Measurements from ENCODE around the gene SMYD2. TPM values are rescaled to one million over a fixed set of nuclear protein-coding genes. Genes with fewer than 3 reads are reported as not detected.
A peak's percentile ranks its signal among the peaks of the same experiment; 100 is the strongest.

SMYD2 gene
- total RNA-seq: 10 to 100 TPM; 17.1 to 17.6 TPM
- 33.7 TPM for polyA plus RNA-seq (2013, experiment 1 of 2)
- polyA plus RNA-seq (2013, experiment 2 of 2): 39.7 TPM
- total RNA-seq: 16.4 to 86.1 (median 47.3) reads per million in 172 experiments

- no peaks in the 10 kb centered on the region for H3K9me3 Mint-ChIP-seq
- ChIA-PET CTCF (interaction anchor here (0.9 kb wide), 1 partner anchor 20 kb away, joined by 5 read pairs; no protein-coding TSS in a partner anchor), POLR2A (interaction anchor here (1.0 to 2.3 kb wide), 5 partner anchors 20 to 360 kb away, joined by 3 to 10 read pairs (median 8); no protein-coding TSS in a partner anchor)
- ATAC-seq (ENCODE audit: poor library complexity) (peak; percentile 78), DNase-seq (peak; percentile 48 to 87 (median 68))
- H3K36me3 ChIP-seq (ENCODE audit: insufficient read depth, low read length): no peaks in the 10 kb centered on the region
- H3K9me3 ChIP-seq (ENCODE audit: control insufficient read depth in 1 of 2, insufficient read depth in 1 of 2, low read length in 2 of 2): peaks cover 0 to 4% of the 10 kb centered on the region in 2 experiments
- no peaks in the 10 kb centered on the region for H3K36me3 Mint-ChIP-seq (ENCODE audit: low read depth)
- peak within 1 kb of the TSS; percentile 37 to 65 for H3K27ac ChIP-seq (ENCODE audit: low read depth in 1 of 2, low read length in 2 of 2)
- H3K27ac Mint-ChIP-seq: peak within 1 kb of the TSS; percentile 84
- intact Hi-C loops (cut with DNase I, micrococcal nuclease): loop anchor here (1.0 to 5.0 kb wide), 3 partner anchors 20 to 322 kb away; partner anchors contain the start of gene CENPF (in 1 of the 2)
- no peaks in the 10 kb centered on the region for H3K27me3 ChIP-seq (ENCODE audit: control insufficient read depth in 1 of 2, insufficient read depth in 2 of 2, low read length in 2 of 2)
- peak within 1 kb of the TSS; percentile 93 for H3K4me3 Mint-ChIP-seq
- TF ChIP-seq CTCF (IDR thresholded peaks at IDR 0.05): no peak
- peaks cover 50% of the 10 kb centered on the region for H3K4me1 Mint-ChIP-seq (ENCODE audit: low read depth)
- peaks cover 21% of the 10 kb centered on the region for H3K4me1 ChIP-seq (ENCODE audit: insufficient read depth, low read length)
- peak within 1 kb of the TSS; percentile 89 for H3K4me3 ChIP-seq (ENCODE audit: low read length)
- no peaks in the 10 kb centered on the region for H3K27me3 Mint-ChIP-seq
Measured at GRCh38 chr1:214281021-214281719, at the start of gene SMYD2. Gene SMYD2 (plus strand): TSS chr1:214281159. CDS start chr1:214281255, 96 bp downstream.

DNA sequence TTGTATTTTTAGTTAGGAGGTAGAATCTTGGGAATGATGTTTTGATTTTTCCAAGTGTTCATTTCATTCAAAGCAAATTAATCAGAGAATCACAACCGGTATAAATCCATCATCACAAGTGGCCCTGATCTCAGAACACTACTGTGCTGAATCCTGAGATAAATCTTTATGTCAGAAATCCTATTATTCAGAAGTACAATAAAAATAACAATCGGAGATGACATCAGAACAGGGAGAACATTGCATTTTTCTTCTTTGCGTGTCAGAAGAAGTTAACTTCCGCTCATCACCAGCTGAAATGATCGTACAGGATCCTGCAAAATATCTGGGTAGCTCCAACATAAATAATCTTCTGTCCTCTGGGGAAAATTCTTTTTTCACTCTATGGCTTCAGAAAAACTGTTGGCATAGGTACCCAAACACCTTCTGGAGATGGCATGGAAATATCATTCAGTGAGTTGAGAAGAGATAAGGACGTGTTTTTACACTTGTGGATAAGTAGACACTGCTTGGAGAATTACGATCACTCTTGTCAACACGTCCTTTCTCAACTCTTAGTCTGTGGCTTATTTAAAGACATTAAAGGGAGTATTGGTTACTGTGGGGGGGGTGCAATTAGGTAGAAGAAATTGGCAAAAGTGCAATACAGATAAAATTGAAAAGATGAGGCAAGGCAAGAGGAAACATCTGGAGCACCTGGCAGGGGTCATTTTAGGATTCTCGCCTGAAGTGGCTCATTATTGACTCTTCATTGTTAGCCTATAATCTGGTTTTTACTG, 46.9 kb upstream of the SMYD2 start:
- ChIA-PET POLR2A (no interaction called here), CTCF (no interaction called here)
- Mint-ChIP-seq H3K27ac (no peak overlapping the region), H3K36me3 (ENCODE audit: low read depth) (no peaks in the 10 kb centered on the region), H3K4me3 (no peak overlapping the region), H3K4me1 (ENCODE audit: low read depth) (no peaks in the 10 kb centered on the region), H3K9me3 (no peaks in the 10 kb centered on the region), H3K27me3 (peaks cover 23% of the 10 kb centered on the region)
- H3K27ac ChIP-seq (ENCODE audit: low read depth in 1 of 2, low read length in 2 of 2): no peak overlapping the region
- no peaks in the 10 kb centered on the region for H3K36me3 ChIP-seq (ENCODE audit: insufficient read depth, low read length)
- no peak for TF ChIP-seq CTCF (IDR thresholded peaks at IDR 0.05)
- intact Hi-C loops (cut with DNase I, micrococcal nuclease): no loop called here
- peaks cover 0 to 7% of the 10 kb centered on the region in 2 experiments for H3K27me3 ChIP-seq (ENCODE audit: control insufficient read depth in 1 of 2, insufficient read depth in 2 of 2, low read length in 2 of 2)
- no peaks in the 10 kb centered on the region for H3K4me1 ChIP-seq (ENCODE audit: insufficient read depth, low read length)
- ATAC-seq (ENCODE audit: poor library complexity) (no peak), DNase-seq (no peak)
- H3K4me3 ChIP-seq (ENCODE audit: low read length): no peak overlapping the region
- no peaks in the 10 kb centered on the region for H3K9me3 ChIP-seq (ENCODE audit: control insufficient read depth in 1 of 2, insufficient read depth in 1 of 2, low read length in 2 of 2)

GRCh38 chr1:214234635-214235025, 46.3 kb upstream of the SMYD2 start:
- DNase-seq (no peak), ATAC-seq (ENCODE audit: poor library complexity) (no peak)
- Histone ChIP-seq H3K27me3 (ENCODE audit: control insufficient read depth in 1 of 2, insufficient read depth in 2 of 2, low read length in 2 of 2) (peaks cover 0 to 7% of the 10 kb centered on the region in 2 experiments), H3K36me3 (ENCODE audit: insufficient read depth, low read length) (no peaks in the 10 kb centered on the region), H3K27ac (ENCODE audit: low read depth in 1 of 2, low read length in 2 of 2) (no peak overlapping the region), H3K4me1 (ENCODE audit: insufficient read depth, low read length) (no peaks in the 10 kb centered on the region), H3K9me3 (ENCODE audit: control insufficient read depth in 1 of 2, insufficient read depth in 1 of 2, low read length in 2 of 2) (no peaks in the 10 kb centered on the region), H3K4me3 (ENCODE audit: low read length) (no peak overlapping the region)
- TF ChIP-seq CTCF (IDR thresholded peaks at IDR 0.05): no peak
- intact Hi-C loops (cut with DNase I, micrococcal nuclease): no loop called here
- no peak overlapping the region for H3K4me3 Mint-ChIP-seq
- H3K9me3 Mint-ChIP-seq: no peaks in the 10 kb centered on the region
- CTCF ChIA-PET: no interaction called here
- POLR2A ChIA-PET: no interaction called here
- H3K4me1 Mint-ChIP-seq (ENCODE audit: low read depth): no peaks in the 10 kb centered on the region
- no peaks in the 10 kb centered on the region for H3K36me3 Mint-ChIP-seq (ENCODE audit: low read depth)
- H3K27ac Mint-ChIP-seq: no peak overlapping the region
- peaks cover 23% of the 10 kb centered on the region for H3K27me3 Mint-ChIP-seq
